HK-2 (cell line): Measurements from ENCODE around the gene TYROBP.
A peak's percentile ranks its signal among the peaks of the same experiment; 100 is the strongest.
"Not testable (repeated sequence)": the region's sequence is repeated elsewhere in the genome, so short reads cannot be mapped to it uniquely, and the experiment has no call there.

Experiments used
- DNase-seq: peaks from one replicate; pipeline ENCODE4 v3.0.0-alpha.2; 2018; ENCODE audit not compliant: unreplicated experiment

Gene TYROBP

DNA sequence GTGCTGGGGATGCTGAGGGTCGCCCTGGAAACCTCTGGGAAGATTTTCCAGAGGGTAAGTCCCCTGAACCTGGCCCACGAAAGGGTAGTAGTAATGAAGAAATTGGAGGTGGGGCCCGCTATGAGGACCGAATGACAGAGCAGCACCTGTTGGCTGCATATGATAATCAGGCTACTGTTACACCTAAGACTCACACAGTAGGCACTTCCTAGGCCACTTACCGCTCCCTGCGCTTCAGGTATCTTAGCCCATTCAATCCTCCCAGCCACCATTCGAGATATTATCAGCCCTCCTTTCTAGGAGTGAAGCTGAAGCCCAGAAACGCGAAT, 23.7 kb upstream of the TYROBP start:
- no peak for DNase-seq

DNA sequence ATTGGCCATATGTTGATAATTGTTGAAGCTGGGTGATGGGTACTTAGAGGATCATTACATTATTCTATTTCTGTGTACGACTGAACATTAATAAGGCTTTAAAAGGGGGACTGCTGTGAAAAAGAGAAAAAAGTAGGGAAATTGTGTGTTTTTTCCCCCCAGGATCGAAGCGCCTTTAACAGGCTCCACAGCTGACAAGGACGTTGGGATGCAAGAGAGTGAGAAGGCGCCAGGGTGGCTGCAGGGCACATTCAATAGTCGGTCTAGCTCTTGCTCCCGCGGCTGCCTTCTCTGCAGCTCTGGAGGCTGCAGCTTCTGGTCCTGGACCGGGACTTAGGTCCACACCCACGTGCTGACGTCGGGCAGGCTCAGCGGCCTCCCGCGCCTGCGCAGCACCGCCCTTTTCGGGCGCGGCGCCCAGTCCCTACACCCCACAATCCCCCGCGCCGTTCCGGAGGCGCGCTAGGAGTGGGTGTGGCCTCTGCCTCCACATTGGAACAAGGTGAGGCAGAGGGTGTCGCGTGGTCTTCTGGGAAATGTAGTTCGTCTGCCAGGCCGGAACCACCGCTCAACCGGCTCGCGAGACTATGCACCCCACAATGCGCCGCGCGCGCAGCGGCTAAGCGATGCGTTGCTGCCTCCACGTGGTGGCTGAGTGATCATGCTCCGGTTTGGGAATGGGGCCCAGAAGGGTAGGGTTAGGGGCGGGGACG, 23.2 kb upstream of the TYROBP start:
- DNase-seq, result peak; percentile 99

DNA sequence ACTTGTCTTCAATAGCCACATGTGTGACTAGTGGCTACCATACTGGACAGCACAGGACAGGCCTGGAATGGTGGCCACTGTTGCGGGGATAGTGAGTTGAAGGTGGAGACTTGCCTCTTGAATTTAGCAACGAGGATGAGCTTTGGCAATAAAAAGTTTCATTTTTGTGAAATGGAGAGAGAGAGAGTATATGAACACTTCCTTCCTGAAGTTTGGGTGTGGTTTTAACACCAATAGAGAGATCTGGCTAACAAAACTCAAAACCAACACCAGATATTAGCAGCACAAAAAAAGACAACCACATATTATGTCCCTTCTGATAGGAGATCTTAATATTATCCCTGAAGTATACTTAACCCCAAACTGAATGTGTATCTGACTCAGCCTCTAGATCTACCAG, 21.8 kb upstream of the TYROBP start:
- DNase-seq, result no peak

DNA sequence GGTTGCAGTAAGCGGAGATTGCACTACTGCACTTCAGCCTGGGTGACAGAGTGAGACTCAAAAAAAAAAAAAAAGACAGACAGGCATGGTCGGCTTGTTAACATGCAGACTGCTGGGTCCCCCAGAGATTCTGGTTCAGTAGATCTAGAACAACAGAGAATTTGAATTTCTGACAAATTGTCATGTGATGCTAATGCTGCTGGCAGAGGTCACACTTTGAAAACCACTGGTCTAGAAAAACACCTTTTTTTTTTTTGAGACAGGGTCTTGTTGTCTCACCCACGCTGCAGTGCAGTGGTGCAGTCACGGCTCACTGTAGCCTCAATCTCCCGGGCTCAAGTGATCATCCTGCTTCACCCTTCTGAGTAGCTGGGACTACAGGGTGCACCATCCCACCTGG, 20.4 kb upstream of the TYROBP start:
- no peak for DNase-seq

DNA sequence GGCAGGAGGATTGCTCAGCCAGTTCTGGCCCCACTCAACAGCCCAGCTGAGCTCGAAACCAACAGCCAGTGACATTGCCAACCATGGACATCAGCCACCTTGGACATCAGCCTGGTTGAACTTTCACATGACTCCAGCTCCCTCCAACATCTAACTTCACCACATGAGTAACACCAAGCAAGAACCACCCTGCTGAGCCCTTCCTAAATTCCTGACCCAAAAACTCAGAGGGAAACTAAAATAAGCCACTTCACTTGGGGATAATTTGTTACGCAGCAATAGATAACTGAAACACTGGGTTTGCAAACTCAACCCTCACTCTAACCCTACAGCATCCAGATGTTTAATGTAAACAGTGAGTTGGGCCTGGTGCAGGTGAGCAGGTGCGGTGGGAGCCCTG, 17.4 kb upstream of the TYROBP start:
- DNase-seq, result no peak

DNA sequence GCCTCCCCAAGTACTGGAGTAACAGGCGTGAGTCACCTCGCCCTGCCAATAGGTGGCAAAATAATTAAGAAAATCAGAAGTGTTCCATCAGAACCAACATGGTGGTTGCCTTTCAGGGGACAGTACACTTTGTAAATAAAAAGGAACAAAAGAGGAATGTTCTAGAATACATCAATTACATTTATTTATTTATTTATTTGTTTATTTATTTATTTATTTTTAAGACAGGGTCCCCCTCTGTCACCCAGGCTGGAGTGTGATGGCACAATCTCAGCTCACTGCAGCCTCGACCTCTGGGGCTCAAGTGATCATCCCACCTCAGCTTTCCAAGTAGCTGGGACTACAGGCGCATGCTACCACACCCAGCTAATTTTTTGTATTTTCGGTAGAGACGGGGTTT, 12.9 kb upstream of the TYROBP start:
- DNase-seq, result no peak

DNA sequence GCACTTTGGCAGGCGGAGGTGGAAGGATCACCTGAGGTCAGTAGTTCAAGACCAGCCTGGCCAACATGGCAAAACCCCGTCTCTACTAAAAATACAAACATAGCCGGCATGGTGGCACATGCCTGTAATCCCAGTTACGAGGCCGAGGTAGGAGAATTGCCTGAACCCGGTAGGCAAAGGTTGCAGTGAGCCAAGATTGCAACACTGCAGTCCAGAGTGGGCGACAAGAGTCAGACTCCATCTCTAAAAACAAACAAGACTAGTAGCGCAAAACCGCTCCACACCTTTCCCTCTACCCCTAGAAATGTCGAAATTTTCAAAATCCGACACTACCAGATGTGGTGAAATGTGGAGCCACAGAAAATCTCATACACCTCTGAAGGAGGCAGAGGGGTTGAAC, 11.2 kb upstream of the TYROBP start:
- DNase-seq, result no peak

DNA sequence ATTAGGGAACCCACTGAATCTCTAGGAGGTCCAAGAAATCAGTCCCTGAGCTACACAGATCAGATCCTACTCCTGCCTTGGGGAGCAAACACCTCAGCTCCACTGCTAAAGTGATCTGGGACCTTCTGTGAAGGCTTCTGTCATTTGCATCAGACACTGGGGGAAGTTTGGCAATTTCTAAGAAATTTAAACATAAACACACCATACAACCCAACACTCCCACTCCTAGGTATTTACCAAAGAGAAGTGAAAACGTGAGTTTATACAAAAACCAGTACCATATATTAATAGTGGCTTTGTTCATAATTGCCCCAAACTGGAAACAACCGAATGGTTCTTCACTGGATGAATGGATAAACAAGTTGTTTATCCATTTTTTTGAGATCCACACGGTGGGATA, 7.3 kb upstream of the TYROBP start:
- DNase-seq, result no peak

DNA sequence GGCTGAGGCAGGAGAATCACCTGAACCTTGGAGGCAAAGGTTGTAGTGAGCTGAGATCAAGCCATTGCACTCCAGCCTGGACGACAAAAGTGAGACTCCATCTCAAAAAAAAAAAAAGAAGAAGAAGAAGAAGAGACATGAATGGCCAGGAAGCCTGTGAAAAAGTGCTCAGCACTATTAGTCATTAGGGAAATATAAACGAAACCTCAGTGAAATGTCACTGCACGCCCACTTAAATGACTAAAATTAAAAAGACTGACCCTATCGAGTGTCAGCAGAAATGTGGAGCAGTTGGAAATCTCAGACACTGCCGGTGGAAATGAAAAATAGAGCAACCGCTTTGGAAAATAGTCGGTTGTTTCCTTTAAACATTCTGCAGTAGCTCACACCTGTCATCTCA, 5.5 kb upstream of the TYROBP start:
- DNase-seq, result no peak

DNA sequence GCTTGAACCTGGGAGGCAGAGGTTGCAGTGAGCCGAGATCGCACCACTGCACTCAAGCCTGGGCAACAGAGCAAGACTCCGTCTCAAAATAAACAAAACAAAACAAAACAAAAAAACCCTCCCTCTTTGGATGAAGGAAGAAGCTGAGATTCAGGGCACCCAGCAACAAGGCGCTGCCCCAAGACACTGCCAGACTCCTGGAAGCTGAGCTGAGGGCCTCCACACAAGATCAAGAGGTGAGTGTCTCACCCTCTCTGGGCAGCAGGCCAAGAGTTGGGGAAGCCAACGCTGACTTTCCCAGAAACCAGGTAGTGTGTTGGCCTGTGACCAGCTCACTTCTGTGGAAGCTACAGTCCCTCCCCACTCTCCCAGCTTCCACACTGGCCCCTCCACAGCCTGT, 3.7 kb upstream of the TYROBP start:
- DNase-seq, result peak; percentile 78

DNA sequence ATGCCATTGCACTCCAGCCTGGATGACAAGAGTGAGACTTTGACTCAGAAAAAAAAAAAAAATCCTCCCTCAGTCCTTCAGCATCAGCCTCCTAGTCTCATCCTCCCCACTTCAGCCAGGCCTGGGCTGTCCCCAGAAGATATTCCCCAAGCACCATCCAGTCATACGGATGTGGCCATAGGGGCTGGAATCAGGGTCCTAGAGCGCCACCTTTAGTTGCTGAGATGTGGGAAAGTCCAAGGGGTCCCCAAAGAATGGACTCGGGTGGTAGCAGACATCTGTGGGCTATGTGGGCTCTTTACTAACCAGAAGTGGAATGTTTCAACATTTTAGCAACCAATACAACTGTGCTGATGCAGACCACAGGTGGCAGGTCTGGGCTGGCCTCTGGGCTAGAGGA, 3.1 kb upstream of the TYROBP start:
- no peak for DNase-seq

DNA sequence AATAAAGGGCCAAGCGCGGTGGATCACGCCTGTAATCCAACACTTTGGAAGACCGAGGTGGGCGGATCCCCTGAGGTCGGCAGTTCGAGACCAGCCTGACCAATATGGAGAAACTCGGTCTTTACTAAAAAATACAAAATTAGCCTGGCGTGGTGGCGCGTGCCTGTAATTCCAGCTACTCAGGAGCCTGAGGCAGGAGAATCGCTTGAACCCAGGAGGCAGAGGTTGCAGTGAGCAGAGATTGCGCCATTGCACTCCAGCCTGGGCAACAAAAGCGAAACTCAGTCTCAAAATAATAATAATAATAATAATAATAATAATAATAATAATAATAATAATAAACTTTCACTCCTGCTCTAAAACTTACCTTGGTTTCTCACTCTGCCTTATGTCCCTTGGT, 2.3 kb upstream of the TYROBP start:
- DNase-seq, result not testable (repeated sequence)

DNA sequence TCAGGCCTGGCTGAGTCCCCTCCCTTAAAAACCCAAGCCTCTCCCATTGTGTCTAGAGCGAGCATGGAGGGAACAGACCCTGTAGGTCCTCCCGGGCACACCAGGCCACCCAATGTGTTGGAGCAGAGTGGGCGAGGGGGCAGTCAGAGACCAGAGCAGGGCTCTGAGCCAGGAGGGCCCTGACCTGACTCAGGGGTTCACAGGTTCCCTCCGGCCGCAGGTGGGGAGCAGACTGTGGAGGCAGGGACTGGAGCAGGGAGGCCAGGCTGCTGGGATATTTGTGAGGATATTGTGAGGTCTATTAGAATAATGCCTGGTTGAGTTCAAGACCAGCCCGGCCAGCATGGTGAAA, 1.6 kb upstream of the TYROBP start:
- DNase-seq, result no peak

DNA sequence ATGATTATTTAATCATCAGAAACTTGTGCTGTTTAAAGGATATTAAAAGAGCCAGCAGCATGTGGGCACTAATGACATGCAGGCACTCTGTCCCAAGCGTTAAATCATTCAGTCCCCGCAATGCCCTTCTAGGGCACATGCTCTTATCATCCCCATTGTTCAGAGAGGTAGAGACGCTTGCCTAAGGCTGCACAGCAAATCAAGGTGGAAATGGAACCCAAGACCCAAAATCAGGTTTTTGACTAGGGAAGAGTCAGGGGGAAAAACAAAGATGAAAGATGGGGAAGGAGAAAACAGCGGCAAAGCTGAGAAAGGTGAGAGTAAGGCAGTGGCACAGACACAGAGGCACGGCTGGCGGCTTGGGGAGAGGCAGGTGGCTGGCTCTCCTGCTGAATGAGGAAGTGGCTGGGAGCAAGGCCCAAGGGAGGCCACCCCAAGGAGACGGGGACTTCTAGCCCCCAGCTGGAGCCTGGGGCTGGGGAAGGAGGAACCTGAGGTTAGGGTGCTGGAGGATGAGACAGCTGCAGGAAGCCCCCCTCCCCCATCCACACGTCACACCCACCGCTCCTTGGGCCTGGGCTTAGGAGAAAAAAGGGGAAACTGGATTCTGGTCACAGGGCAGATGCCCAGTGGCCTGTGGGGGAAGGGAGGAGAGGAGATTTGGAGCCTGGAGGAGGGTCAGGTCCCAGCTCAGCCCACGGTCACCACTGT, 1.0 kb upstream of the TYROBP start:
- no peak for DNase-seq

DNA sequence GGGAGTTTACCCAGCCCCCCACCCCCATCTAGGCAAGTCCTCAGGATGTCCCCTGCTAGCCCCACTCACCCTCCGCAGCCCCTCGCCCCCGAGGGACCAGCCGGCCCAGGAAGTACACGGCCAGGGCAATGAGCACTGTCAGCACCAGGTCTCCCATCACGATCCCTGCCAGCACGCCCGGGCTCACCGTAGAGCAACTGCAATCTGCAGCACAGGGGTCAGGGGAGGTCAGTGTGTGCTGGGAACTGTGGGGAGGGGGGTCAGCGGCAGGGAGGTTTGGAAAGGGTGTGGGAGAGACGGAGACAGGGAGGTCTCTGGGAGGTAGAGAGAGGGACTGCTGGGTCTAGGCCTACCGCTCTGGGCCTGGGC, 734 bp downstream of the TYROBP start:
- DNase-seq, result no peak

DNA sequence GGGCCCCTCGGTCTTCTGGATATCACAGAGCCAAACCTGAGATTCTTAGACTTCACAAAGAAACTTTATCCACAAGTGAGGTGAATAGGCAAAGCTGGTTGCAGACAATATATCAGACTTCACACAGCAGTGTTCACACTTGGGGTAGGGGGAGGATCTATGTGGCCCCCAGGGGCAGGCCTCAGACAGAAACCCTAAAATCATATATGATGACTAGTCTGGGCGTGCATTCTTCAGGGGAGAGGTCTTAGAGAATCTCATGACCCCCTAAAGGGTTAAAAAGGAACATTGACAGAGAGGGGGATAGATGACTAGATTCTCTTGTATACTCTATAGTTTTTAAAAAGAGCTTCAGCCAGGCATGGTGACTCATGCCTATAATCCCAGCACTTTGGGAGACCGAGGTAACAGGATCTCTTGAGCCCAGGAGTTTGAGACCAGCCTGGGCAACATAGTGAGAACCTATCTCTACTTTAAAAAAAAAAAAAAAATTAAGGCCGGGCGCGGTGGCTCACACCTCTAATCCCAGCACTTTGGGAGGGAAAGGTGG, 2.8 kb downstream of the TYROBP start:
- DNase-seq, result no peak

DNA sequence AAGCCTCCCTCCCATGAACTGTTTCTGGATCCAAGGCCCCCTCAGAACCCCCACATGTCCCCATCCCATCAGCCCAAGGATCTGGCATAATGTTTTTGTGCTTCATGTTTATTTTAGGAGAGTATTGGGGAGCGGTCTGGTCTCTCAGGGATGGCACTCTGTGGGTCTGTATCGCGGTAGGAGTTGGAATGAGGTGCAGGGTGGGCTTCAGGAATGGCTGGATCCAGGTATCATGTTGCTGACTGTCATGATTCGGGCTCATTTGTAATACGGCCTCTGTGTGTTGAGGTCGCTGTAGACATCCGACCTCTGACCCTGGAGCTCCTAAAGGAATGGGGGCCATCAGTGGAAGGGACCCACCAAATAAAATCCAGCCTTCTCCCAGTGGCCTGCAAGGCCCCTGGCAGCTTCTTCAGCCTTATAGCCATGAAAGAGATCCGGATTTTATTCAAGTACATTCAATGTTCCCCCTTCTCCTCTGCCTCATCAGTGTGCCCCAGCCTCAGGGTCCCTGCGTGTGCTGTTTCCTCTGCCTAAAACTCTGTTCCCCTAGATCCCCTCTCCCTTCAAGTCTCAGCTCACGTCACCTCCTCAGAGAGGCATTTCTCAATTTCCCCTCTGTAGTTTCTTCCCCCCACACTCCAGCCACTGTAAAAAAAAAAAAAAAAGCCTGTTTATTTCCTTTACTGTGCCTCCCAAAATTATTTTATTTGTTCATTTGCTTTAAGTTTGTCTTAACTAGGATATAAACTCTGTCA, 3.6 kb downstream of the TYROBP start:
- DNase-seq, result no peak

DNA sequence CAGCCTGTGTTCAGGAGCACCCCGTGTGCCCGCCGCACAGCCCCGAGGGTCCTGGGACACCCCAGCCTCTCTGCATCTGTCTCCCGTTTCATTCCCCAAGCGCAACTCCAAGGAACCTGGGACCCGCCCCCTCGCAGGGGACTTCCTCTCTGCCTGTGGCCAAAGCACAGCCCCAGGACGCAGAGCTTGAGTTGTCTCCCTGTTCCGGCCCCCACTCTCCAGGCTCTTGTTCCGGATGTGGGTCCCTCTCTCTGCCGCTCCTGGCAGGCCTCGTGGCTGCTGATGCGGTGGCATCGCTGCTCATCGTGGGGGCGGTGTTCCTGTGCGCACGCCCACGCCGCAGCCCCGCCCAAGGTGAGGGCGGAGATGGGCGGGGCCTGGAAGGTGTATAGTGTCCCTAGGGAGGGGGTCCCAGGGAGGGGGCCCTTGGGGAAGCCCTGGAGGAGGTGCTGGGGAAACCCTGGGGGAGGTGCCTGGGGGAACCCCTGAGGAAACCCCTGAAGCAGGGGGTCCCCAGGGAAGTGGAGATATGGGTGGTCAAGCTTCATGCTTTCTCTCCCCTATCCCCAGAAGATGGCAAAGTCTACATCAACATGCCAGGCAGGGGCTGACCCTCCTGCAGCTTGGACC, 4.4 kb downstream of the TYROBP start:
- DNase-seq, result peak; percentile 72

DNA sequence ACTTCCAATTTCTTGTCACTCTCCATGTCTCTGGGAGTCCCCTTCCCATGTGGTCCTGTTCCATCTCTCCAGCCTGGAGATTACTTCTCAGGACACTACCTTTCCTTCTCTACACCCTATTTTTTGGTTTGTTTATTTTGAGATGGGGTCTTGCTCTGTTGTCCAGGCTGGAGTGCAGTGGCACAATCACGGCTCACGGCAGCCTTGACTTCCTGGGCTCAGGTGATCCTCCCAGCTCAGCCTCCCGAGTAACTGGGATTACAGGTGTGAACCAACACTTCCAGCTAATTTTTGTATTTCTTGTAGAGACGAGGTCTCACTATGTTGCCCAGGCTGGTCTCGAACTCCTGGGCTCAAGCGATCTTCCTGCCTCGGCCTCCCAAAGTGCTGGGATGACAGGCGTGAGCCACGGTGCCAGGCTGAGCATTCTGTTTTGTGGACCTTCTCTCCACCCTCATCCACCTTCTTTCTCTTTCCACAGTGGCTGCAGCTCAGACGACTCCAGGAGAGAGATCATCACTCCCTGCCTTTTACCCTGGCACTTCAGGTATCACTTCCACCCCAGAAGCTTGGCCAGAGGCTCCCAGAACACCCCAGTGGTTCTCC, 5.1 kb downstream of the TYROBP start:
- DNase-seq, result no peak

DNA sequence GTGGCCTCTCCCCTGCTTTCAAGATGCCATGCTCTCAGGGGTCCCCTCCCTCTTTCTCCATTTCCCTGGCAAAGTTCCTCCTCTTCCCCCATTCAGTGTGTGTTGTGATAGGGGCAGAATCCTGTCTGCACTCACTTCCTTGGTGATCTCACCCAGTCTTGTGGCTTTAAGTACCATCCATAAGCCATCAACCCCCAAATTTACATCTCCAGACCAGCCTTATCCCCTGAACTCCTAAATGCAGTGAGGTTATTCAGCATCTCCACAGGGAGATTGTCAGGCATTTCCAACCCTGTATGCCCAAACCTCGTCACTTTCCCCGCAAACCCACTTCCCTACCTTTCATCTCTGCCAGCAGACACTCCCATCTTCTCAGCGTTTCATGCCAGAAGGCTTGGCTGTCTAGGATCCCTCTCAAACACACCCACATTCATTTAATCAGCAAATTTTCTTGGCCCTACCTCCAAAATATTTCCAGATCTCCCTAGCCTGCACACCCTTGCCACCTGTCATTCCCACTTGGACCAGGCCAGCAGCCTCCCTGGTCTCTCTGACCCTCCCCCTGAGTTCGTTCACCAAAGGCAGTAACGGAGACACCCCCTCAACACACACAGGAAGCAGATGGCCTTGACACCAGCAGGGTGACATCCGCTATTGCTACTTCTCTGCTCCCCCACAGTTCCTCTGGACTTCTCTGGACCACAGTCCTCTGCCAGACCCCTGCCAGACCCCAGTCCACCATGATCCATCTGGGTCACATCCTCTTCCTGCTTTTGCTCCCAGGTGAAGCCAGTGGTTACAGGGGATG, 6.0 kb downstream of the TYROBP start, which contains the start of gene HCST:
Gene HCST (plus strand): TSS at position 676 of the 808 bp plus-strand sequence. CDS start 65 bp downstream, at position 741.
- DNase-seq, result no peak

DNA sequence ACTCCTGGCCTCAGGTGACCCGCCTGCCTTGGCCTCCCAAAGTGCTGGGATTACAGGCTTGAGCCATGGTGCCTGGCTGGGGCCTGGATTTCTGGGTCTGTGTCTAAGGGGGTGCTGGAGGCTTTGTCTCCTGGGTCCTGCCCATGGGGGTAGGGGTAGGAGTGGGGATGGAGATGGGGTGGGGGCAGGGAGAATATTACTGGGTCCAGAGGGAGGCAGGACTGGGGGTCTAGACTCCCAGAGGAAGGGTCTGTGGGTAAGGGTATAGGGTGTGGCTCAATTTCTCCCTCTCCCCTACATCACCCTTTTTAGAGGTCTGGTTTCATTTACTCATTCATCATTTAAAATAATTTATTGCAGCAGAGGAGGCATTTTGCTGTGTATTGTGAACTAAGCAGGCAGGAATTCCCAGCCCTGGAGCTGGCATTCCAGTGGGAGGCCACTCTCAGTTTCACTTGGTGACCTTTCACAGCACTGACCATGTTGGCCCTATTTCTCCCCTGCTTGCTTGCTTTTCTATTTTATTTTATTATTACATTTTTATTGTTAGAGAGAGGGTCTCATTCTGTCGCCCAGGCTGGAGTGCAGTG, 6.9 kb downstream of the TYROBP start:
- DNase-seq, result no peak
